NCI-H345 treated with DMSO at 0.1 percent for 48 hours (cell line): Measurements from ENCODE around the gene POU3F3.

Experiments used
- DNase-seq: peaks from one replicate; lab custom pipeline; 2025; ENCODE audit not compliant: unreplicated experiment; lab: John Stamatoyannopoulos, UW

The POU3F3 gene

GRCh38 chr2:104901037-104901881 lies 47.3 kb downstream of the POU3F3 start:
- DNase-seq, result peak; percentile 24

- no peak for DNase-seq
Observed at GRCh38 chr2:104902317-104902716, 48.4 kb downstream of the POU3F3 start.
